GM13977 (cell line): ENCODE measurements around the gene MORN4.

ENCODE experiments used
- DNase-seq: peaks from one replicate; pipeline ENCODE4 v3.0.0; 2012; ENCODE audit warnings: low spot score
- CTCF ChIP-seq: IDR thresholded peaks from 2 replicates; pipeline ENCODE4 v1.5.1; 2012; ENCODE audit warnings: mild to moderate bottlenecking, control low read depth; ENCODE audit not compliant: insufficient read depth; ENCODE audit errors: extremely low read depth, missing control alignments
- in situ Hi-C: fragments of 300-500 bp; cut with MboI; formaldehyde crosslinking; loops from one replicate; pipeline ENCODE4 v1.12.0; 2022; ENCODE audit warnings: low sequenced_read_pairs, low pct_unique_long_range_greater_than_20kb, mixed read lengths, inconsistent platforms; ENCODE audit not compliant: unreplicated experiment

MORN4 gene

GRCh38 chr10:97632949-97633884, at the start of gene MORN4:
Gene MORN4, minus strand, starts transcription at chr10:97633500. Its CDS starts 13,847 bp downstream, at chr10:97619653.
- TF ChIP-seq CTCF = no peak
- peak; percentile 88 for DNase-seq
- in situ Hi-C loops = no loop called here

- TF ChIP-seq CTCF = no peak
- in situ Hi-C loops = no loop called here
- DNase-seq = no peak
Observed at GRCh38 chr10:97682042-97682441, 48.7 kb upstream of the MORN4 start.

- TF ChIP-seq CTCF = no peak
- DNase-seq = no peak
- in situ Hi-C loops = loop anchor here (10.0 kb wide), 1 partner anchor 45 kb away; no protein-coding TSS in a partner anchor
Observed at GRCh38 chr10:97679594-97679993, 46.3 kb upstream of the MORN4 start.

- peak; percentile 83 for DNase-seq
- in situ Hi-C loops = loop anchor here (10.0 kb wide), 1 partner anchor 48 kb away; no protein-coding TSS in a partner anchor
- peak; percentile 78 for TF ChIP-seq CTCF
Observed at GRCh38 chr10:97676770-97677581, 43.7 kb upstream of the MORN4 start.

- in situ Hi-C loops = loop anchor here (10.0 kb wide), 1 partner anchor 50 kb away; no protein-coding TSS in a partner anchor
- TF ChIP-seq CTCF = no peak
- no peak for DNase-seq
Observed at GRCh38 chr10:97675222-97675621, 41.9 kb upstream of the MORN4 start.
